Body of pancreas (tissue), 4 donors: ENCODE measurements around the gene DNER.

Source experiments
- POLR2A ChIP-seq, 3 donors: fragments of 450-650 bp; IDR thresholded peaks; one replicate each; pipeline ENCODE4 v1.6.1; 2016; ENCODE audit warnings: antibody characterized with exemption in 3 of 3, mild to moderate bottlenecking in 2 of 3
- TF ChIP-seq, protein P1 (sequence below), 7 experiments: fragments of 450-650 bp in 4 of 7; fragments of 200-600 bp in 3 of 7; sonication (generic) in 3 of 7; IDR thresholded peaks; one replicate each; pipeline ENCODE4 v1.5.1; 2016 to 2019; ENCODE audit warnings: antibody characterized with exemption in 7 of 7

- TF ChIP-seq, protein P1, sequence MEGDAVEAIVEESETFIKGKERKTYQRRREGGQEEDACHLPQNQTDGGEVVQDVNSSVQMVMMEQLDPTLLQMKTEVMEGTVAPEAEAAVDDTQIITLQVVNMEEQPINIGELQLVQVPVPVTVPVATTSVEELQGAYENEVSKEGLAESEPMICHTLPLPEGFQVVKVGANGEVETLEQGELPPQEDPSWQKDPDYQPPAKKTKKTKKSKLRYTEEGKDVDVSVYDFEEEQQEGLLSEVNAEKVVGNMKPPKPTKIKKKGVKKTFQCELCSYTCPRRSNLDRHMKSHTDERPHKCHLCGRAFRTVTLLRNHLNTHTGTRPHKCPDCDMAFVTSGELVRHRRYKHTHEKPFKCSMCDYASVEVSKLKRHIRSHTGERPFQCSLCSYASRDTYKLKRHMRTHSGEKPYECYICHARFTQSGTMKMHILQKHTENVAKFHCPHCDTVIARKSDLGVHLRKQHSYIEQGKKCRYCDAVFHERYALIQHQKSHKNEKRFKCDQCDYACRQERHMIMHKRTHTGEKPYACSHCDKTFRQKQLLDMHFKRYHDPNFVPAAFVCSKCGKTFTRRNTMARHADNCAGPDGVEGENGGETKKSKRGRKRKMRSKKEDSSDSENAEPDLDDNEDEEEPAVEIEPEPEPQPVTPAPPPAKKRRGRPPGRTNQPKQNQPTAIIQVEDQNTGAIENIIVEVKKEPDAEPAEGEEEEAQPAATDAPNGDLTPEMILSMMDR (IDR thresholded peaks at IDR 0.05) = no peak
- no peak for TF ChIP-seq POLR2A (IDR thresholded peaks at IDR 0.05)
These were observed 13.3 kb downstream of the DNER start for GRCh38 chr2:229701062-229701461.
